Upper lobe of left lung (tissue), 6 donors: Measurements from ENCODE around the gene MAP4K2. TPM values are rescaled to one million over a fixed set of nuclear protein-coding genes. Genes with fewer than 3 reads are reported as not detected.

Experiments used
- ATAC-seq, 2 donors: fragments of 200-7000 bp; cut with Tn5 transposase; one replicate each; pipeline ENCODE4 v1.9.1; 2022; ENCODE audit warnings: mild to moderate bottlenecking in 2 of 2, moderate library complexity in 2 of 2; ENCODE audit not compliant: low FRiP score in 2 of 2
- DNase-seq, 2 donors: peaks; one replicate each; pipeline ENCODE4 v3.0.0-alpha.2; 2019 to 2020
- H3K27ac ChIP-seq, 4 donors: fragments of 200-600 bp; sonication (generic); one replicate each; pipeline ENCODE4 v1.5.1; 2016 to 2019
- H3K27me3 ChIP-seq, 4 donors: fragments of 200-600 bp; sonication (generic); one replicate each; pipeline ENCODE4 v1.5.1; 2017 to 2019
- H3K36me3 ChIP-seq, 4 donors: fragments of 200-600 bp; sonication (generic); one replicate each; pipeline ENCODE4 v1.5.1; 2016 to 2019
- H3K4me1 ChIP-seq, 4 donors: fragments of 200-600 bp; sonication (generic); one replicate each; pipeline ENCODE4 v1.5.1; 2018 to 2019
- H3K4me3 ChIP-seq, 4 donors: fragments of 200-600 bp; sonication (generic); one replicate each; pipeline ENCODE4 v1.5.1; 2017 to 2019; ENCODE audit warnings: mild to moderate bottlenecking in 2 of 4, moderate library complexity in 1 of 4
- H3K9me3 ChIP-seq, 4 donors: fragments of 200-600 bp; sonication (generic); one replicate each; pipeline ENCODE4 v1.5.1; 2018 to 2019
- CTCF ChIP-seq, 6 experiments: fragments of 450-650 bp in 4 of 6; fragments of 200-600 bp in 2 of 6; sonication (generic) in 2 of 6; IDR thresholded peaks; one replicate each; pipeline ENCODE4 v1.5.1; 2016 to 2019; ENCODE audit warnings: antibody characterized with exemption in 6 of 6
- EP300 ChIP-seq, 4 donors: sonication (generic); formaldehyde crosslinking; IDR thresholded peaks; one replicate each; pipeline ENCODE4 v1.5.1; 2017; ENCODE audit warnings: antibody characterized with exemption in 4 of 4, control low read depth in 2 of 4
- POLR2A ChIP-seq, 4 donors: fragments of 450-650 bp; IDR thresholded peaks; one replicate each; pipeline ENCODE4 v1.5.1; 2016 to 2017; ENCODE audit warnings: antibody characterized with exemption in 4 of 4, mild to moderate bottlenecking in 2 of 4
- POLR2AphosphoS5 ChIP-seq, 2 donors: sonication (generic); formaldehyde crosslinking; IDR thresholded peaks; one replicate each; pipeline ENCODE4 v1.5.1; 2017; ENCODE audit warnings: antibody characterized with exemption in 2 of 2
- WGBS, 2 donors: methylation state at CpG; one replicate each; pipeline ENCODE4 v1.1.5; 2017 to 2018; 5-methylcytosine and 5-hydroxymethylcytosine counted together
- total RNA-seq, 6 donors: library from RNA; depleted of rRNA in 4 of 6; stranded (reverse); fragments of >200 nt in 4 of 6; gene quantifications; one replicate each; pipeline versions ENCODE4 v1.1.0 to v1.2.1, GENCODE V29; 2016 to 2021
- donor health status: DM: no; HTN: no; CAD: no; lungs with moderate emphysema.
- donor health status: DM: no; HTN: yes; CAD: no; lungs with severe emphysema.

The MAP4K2 gene
- total RNA-seq, 6 donors from 2014 or later, result 19.0 to 84.7 (median 29.2) TPM

- peak in 1 of 2 donors; percentile 78 for DNase-seq
- H3K36me3 ChIP-seq, result peaks cover 70 to 99% (median 93%) of the 10 kb centered on the region in 4 donors
- peaks cover 24 to 38% (median 28%) of the 10 kb centered on the region in 4 donors for H3K4me1 ChIP-seq
Observed at GRCh38 chr11:64766881-64767280, 36.1 kb downstream of the MAP4K2 start.

GRCh38 chr11:64765851-64766665 is 37.0 kb downstream of the MAP4K2 start:
- Histone ChIP-seq H3K9me3 (no peaks in the 10 kb centered on the region), H3K4me3 (no peak overlapping the region), H3K27me3 (no peaks in the 10 kb centered on the region), H3K4me1 (peaks cover 19 to 32% (median 26%) of the 10 kb centered on the region in 4 donors), H3K27ac (no peak overlapping the region), H3K36me3 (peaks cover 62 to 91% (median 88%) of the 10 kb centered on the region in 4 donors)
- DNase-seq, result peak in 1 of 2 donors; percentile 80
- ATAC-seq, result no peak
- 95 to 97% methylated on average over 17 to 28 of the region's 42 CpGs for WGBS, 2 donors
- TF ChIP-seq POLR2A (IDR thresholded peaks at IDR 0.05) (no peak), EP300 (IDR thresholded peaks at IDR 0.05) (no peak), CTCF (IDR thresholded peaks at IDR 0.05) (no peak)

More at GRCh38 chr11:64766881-64767280, 36.1 kb downstream of the MAP4K2 start:
- peak overlapping the region in 3 of 4 donors; percentile 14 to 73 (median 68) for H3K27ac ChIP-seq
- no peak overlapping the region for H3K4me3 ChIP-seq
- ATAC-seq, result no peak
- 97 to 98% methylated on average over 8 to 11 of the region's 11 CpGs for WGBS, 2 donors
- no peak for TF ChIP-seq POLR2AphosphoS5 (IDR thresholded peaks at IDR 0.05)
- no peaks in the 10 kb centered on the region for H3K27me3 ChIP-seq
- no peaks in the 10 kb centered on the region for H3K9me3 ChIP-seq

- Histone ChIP-seq H3K9me3 (no peaks in the 10 kb centered on the region), H3K27ac (peak overlapping the region in 2 of 4 donors; percentile 20 to 50), H3K27me3 (no peaks in the 10 kb centered on the region), H3K4me1 (peaks cover 19 to 37% (median 26%) of the 10 kb centered on the region in 4 donors), H3K4me3 (no peak overlapping the region), H3K36me3 (peaks cover 56 to 87% (median 81%) of the 10 kb centered on the region in 4 donors)
- peak in 1 of 2 donors; percentile 80 for DNase-seq
- TF ChIP-seq POLR2A (IDR thresholded peaks at IDR 0.05) (no peak), POLR2AphosphoS5 (IDR thresholded peaks at IDR 0.05) (no peak), CTCF (IDR thresholded peaks at IDR 0.05) (peak in 1 of 6 experiments; percentile 11), EP300 (IDR thresholded peaks at IDR 0.05) (no peak)
- ATAC-seq, result no peak
- 90 to 92% methylated on average over 30 of the region's 30 CpGs for WGBS, 2 donors
Observed at GRCh38 chr11:64765291-64765850, 37.6 kb downstream of the MAP4K2 start.

GRCh38 chr11:64764753-64765152 is 38.3 kb downstream of the MAP4K2 start:
- peaks cover 23 to 43% (median 29%) of the 10 kb centered on the region in 4 donors for H3K4me1 ChIP-seq

More at GRCh38 chr11:64764753-64765152, 38.3 kb downstream of the MAP4K2 start:
- DNase-seq (no peak), ATAC-seq (no peak)
- Histone ChIP-seq H3K27me3 (no peaks in the 10 kb centered on the region), H3K27ac (peak overlapping the region in 3 of 4 donors; percentile 20 to 67 (median 50)), H3K36me3 (peaks cover 52 to 81% (median 75%) of the 10 kb centered on the region in 4 donors), H3K4me3 (no peak overlapping the region), H3K9me3 (no peaks in the 10 kb centered on the region)
- 86 to 89% methylated on average over 8 of the region's 8 CpGs for WGBS, 2 donors
- TF ChIP-seq POLR2AphosphoS5 (IDR thresholded peaks at IDR 0.05) (no peak), EP300 (IDR thresholded peaks at IDR 0.05) (no peak), POLR2A (IDR thresholded peaks at IDR 0.05) (no peak), CTCF (IDR thresholded peaks at IDR 0.05) (no peak)
